Stimulated activated CD8-positive, alpha-beta memory T cell treated with anti-CD3 and anti-CD28 coated beads, Interleukin-2, amount 100 ng/mL, for 1 hour (primary cell): Measurements from ENCODE around the gene ANKHD1.
"Not testable (repeated sequence)": the region's sequence is repeated elsewhere in the genome, so short reads cannot be mapped to it uniquely, and the experiment has no call there.

ENCODE experiments used
- DNase-seq, 2 donors: peaks; one replicate each; pipeline ENCODE4 v3.0.0-alpha.2; 2020; ENCODE audit warnings: low read depth in 2 of 2

ANKHD1 gene

GRCh38 chr5:140381351-140381750, 20.3 kb upstream of the ANKHD1 start:
- no peak for DNase-seq

GRCh38 chr5:140381972-140382371, 19.7 kb upstream of the ANKHD1 start:
- no peak for DNase-seq

- no peak for DNase-seq
These were observed 18.8 kb upstream of the ANKHD1 start for GRCh38 chr5:140382866-140383265.

GRCh38 chr5:140383300-140383699, 18.3 kb upstream of the ANKHD1 start:
- DNase-seq = no peak

GRCh38 chr5:140388052-140388451, 13.6 kb upstream of the ANKHD1 start:
- DNase-seq = no peak

GRCh38 chr5:140391312-140391711, 10.3 kb upstream of the ANKHD1 start:
- no peak for DNase-seq

- DNase-seq = no peak
These were observed 9.9 kb upstream of the ANKHD1 start for GRCh38 chr5:140391732-140392131.

GRCh38 chr5:140393738-140394137, 7.9 kb upstream of the ANKHD1 start:
- DNase-seq = no peak

GRCh38 chr5:140398379-140398811, 3.2 kb upstream of the ANKHD1 start:
- DNase-seq = no peak

- no peak for DNase-seq
These were observed 1.5 kb upstream of the ANKHD1 start for GRCh38 chr5:140399979-140400729.

- DNase-seq = peak; percentile 63
These were observed 787 bp upstream of the ANKHD1 start for GRCh38 chr5:140400730-140401361.

- peak in 1 of 2 donors; percentile 1 for DNase-seq
These were observed 833 bp downstream of the ANKHD1 start for GRCh38 chr5:140402258-140403074.

- DNase-seq = no peak
These were observed 2.0 kb downstream of the ANKHD1 start for GRCh38 chr5:140403613-140404012.

- DNase-seq = no peak
These were observed 7.2 kb downstream of the ANKHD1 start for GRCh38 chr5:140408750-140409241.

GRCh38 chr5:140413230-140413629, 11.6 kb downstream of the ANKHD1 start:
- DNase-seq = no peak

- no peak for DNase-seq
These were observed 15.6 kb downstream of the ANKHD1 start for GRCh38 chr5:140417235-140417634.

- no peak for DNase-seq
These were observed 17.4 kb downstream of the ANKHD1 start for GRCh38 chr5:140418862-140419520.

- no peak for DNase-seq
These were observed 18.6 kb downstream of the ANKHD1 start for GRCh38 chr5:140420226-140420570.

GRCh38 chr5:140420665-140421361, 19.2 kb downstream of the ANKHD1 start:
- DNase-seq = no peak

- DNase-seq = not testable (repeated sequence)
These were observed 19.7 kb downstream of the ANKHD1 start for GRCh38 chr5:140421375-140421774.

- no peak for DNase-seq
These were observed 22.0 kb downstream of the ANKHD1 start for GRCh38 chr5:140423609-140424008.
